ENCODE measurements around the gene NCKAP5L.
"Not testable (repeated sequence)": the region's sequence is repeated elsewhere in the genome, so short reads cannot be mapped to it uniquely, and the experiment has no call there.

The NCKAP5L gene

DNA sequence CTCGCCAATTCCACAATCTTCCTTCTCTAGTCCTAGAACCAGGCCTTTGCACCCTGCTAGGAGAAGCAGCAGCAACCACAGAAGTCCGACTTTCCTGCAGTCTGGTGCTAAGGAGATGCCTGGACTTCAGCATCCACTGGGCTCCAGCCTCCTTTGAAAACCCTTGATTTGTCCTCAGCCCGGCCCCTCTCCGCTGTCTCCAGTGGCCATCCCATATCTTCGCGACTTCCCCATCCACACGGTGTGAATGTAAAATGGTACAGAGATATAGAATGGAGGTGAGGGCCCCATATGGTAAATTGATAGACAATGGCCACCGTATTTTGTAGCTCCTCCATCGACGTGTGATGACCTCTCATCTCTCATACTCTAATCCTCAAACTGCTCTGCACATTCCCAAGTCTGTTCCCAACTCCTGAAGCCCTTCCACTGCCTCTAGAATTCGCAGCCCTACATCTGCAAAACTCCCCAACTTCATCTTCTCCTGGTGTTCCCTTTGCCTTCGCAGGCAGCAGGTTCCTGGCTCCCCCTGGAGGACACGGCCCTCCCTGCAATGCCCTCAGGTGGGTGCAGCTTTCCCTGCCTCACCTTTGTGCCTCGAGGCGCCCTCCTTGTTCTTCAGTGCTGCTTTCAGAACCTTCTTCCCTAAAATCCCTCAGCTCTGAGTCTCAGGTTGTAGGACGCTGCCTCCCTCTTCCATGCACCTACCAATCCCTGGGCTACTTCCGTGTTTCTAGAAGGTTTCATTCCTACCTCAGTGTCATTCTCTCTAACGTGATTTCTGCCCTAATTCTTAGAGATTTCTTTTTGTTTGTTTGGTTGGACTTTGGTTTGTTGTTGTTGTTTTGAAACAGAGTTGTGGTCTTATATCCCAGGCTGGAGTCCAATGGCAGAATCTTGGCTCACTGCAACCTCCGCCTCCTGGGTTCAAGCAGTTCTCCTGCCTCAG, 50.1 kb downstream of the NCKAP5L start:
- DNase-seq = peak; percentile 64 to 77

DNA sequence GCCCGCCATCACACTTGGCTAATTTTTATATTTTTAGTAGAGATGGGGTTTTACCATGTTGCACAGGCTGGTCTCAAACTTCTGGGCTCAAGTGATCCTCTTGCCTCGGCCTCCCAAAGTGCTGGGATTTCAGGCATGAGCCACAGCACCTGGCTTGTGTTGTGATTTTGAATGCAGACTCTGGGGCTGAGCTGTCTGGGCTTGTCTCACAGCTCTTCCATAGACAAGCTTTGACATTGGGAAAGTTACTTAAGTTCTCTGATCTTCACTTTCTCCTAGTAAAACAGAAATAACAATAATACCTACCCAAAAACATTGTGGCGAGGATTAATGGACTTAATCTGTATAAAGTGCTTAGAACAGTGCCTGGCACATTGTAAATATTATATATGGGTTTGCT, 50.9 kb downstream of the NCKAP5L start:
- DNase-seq = no peak

DNA sequence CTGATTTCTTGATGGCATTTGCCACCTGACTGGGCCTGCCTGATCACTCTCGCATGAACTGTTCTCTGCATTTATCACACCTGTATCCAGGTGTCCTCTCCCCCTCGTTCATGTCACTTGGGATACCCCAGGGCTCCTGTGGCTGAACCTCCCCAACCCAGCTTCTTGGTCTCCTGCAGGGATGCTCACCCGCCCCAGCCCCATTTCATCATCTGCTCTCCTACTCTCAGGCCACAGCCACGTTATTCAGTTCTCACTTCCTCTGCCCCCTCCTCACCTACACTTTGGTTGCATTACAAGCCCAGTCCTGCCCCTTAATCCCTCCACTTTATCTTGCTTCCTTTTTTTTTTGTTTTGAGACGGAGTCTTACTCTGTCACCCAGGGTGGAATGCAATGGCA, 51.4 kb downstream of the NCKAP5L start:
- no peak for DNase-seq

DNA sequence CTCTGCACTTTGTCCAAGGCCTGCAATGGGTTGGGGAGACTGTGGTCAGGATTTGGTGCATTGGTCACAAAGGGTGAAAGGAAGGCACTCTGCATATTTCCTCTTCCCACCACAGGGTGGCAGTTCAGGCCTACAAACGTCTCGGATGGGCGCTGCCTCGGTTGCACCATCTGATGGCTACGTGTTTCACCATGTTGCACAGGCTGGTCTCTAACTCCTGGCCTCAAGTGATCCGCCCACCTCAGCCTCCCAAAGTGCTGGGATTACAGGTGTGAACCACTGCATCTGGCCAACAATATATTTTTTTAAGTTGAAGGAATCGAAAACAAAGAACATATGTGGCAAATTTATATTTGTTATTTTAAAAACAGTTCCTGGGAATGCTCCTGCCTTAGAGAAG, 51.8 kb downstream of the NCKAP5L start:
- DNase-seq = peak; percentile 60 to 62

- DNase-seq = not testable (repeated sequence)
Measured at GRCh38 chr12:49773102-49773501, 55.1 kb downstream of the NCKAP5L start.

- DNase-seq = no peak
Measured at GRCh38 chr12:49767333-49767732, 60.9 kb downstream of the NCKAP5L start.

DNA sequence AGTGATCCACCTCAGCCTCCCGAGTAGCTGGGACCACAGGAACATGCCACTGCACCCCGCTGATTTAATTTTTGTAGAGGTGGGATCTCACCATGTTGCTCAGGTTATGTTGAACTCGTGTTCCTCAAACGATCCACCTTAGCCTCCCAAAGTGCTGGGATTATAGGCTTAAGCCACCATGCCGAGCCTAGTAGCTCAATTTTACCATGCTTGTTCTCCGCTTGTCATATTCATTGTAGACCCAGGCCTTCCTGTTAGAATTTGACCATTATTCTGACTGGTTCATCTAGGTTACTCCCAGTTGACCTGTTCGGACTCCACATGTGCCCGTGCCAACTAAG, 62.1 kb downstream of the NCKAP5L start:
- no peak for DNase-seq

DNA sequence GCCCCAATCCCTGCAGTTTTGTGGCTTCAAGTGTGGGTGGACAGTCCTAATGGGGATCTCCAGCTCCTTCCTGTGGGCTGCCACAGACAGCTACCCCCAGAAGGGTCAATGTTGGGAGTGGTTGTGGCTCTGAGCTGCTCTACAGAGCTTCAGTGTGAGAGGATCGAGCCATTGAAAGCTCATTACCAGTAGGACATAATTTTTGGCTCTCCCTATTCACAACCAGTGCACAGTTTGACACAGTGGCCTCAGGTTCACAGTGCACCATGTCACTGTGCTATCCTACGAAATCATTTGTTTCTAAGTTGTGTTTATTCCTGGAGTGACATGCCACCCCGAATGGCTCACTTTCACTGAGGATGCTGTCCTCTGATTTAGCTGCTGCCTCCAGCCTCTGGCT, 64.1 kb downstream of the NCKAP5L start:
- no peak for DNase-seq

- peak; percentile 78 to 84 for DNase-seq
Measured at GRCh38 chr12:49763006-49763591, 65.1 kb downstream of the NCKAP5L start.

GRCh38 chr12:49762468-49762847, 65.8 kb downstream of the NCKAP5L start:
- DNase-seq = peak in 1 of 2 donors; percentile 38

GRCh38 chr12:49761677-49762467, 66.3 kb downstream of the NCKAP5L start:
- no peak for DNase-seq

GRCh38 chr12:49750996-49751393, 77.2 kb downstream of the NCKAP5L start:
- DNase-seq = no peak

- peak in 1 of 2 donors; percentile 36 for DNase-seq
Measured at GRCh38 chr12:49750027-49750995, 77.9 kb downstream of the NCKAP5L start.

DNA sequence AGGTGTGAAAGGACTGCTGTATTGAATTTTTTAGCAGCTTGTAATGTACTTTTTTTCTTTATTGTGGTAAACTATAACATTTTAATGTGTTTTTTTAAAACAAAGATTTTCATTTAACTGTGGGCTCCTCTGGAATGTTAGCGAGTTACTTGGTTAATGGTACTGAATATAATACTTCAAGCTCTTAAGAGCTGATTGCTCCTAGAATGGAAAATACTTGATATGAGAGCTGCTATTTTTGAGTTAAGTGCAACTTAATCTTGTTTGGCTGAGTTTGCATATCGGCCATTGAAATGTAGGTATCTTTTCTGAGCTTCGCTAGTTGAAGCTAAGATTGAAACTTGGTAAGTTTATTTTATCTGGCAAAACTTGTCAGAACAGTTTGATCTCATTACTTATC, 79.4 kb downstream of the NCKAP5L start:
- DNase-seq = no peak

DNA sequence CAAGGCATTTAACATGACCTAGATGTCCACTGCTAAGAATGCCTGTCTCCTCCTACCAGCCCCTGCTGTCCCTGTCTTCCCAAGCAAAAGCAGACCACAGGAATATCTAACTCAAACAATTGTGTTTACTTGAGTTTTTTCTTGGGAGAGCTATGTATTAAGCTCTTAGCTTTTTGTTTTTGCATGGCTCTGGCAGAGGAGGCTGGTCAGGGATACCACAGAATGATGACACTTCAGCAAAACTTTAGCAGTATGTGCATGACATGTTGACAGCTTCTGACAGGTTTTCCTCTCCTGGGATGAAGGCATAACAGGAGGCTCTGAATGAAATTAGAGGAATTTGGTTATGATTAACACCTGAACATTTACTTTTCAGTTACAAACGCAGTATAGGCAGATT, 79.9 kb downstream of the NCKAP5L start:
- no peak for DNase-seq

DNA sequence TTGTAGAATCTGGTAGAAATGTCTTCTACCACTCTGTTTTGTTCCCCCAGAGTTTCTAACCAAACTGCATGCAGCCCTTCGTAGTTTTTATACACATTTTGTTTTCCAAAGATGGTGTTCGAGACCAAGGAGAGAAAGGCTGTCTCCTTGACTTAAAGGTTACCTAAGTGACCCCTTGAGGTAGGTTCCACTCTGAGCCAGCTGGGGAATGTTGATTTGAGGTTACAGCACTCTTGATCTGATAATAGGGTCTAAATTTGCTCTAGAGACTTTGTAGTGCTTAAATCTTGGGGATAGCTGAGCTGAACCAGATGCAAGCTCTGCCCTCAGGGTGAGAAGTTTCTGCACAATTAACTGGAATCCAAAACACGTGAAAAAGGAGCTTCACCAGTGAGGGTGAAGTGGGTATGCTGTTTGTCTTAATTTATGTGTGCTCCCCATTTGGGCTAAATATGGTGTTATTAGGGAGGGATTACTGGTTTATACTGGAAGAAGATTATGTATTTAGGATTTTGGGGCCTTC, 83.8 kb downstream of the NCKAP5L start:
- DNase-seq = no peak

DNA sequence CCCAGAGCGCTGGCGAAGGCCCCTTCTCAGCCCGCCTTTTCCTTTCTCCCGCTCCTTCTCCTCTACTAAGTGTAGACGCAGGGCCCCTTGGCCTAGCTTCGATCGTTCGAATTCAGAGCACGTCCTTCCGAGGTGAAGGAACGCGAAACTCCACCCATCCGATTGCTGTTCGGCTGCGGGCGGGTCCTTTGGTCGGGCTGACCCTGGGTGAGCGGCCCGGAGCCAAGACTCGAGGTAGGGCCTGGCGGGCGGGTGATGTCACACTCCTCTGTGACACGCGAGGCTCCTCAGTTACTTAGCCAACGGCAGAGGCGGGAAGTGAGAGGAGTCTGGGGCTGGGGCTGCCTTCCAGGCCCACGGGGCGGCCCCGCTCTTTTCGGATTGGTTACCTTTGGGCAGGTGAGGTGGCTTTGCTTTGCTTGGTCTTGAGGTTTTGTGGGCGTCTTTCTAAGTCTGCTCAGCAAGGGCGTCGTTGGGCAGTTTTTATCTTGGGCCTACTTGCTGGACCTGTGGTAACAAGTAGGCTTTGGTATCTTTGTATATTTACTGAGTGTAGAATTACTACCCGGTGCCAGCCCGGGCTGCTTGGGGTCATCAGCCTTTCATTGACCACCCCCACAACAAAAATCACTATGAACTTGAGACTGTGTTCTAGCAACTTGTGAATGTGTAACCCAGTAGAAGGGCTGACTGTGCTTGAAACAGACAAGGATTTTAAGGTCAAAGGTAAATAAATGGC, 86.2 kb downstream of the NCKAP5L start:
- peak; percentile 93 to 94 for DNase-seq
